Osteoblast (primary cell): ENCODE measurements around the gene ATP5F1D. TPM values are rescaled to one million over a fixed set of nuclear protein-coding genes. Genes with fewer than 3 reads are reported as not detected.

Experiments used
- DNase-seq: peaks from one replicate; pipeline ENCODE4 v3.0.0; 2011; ENCODE audit warnings: low spot score, mixed read lengths; ENCODE audit not compliant: insufficient read length; ENCODE audit errors: missing footprints
- H2AFZ ChIP-seq: 2 replicates; pipeline ENCODE4 v1.6.0; 2011; ENCODE audit warnings: mild to moderate bottlenecking, low read length
- H3K27ac ChIP-seq: 2 replicates; pipeline ENCODE4 v1.5.1; 2011; ENCODE audit warnings: mild to moderate bottlenecking, low read depth, low read length, moderate library complexity
- H3K27me3 ChIP-seq: 2 replicates; pipeline ENCODE4 v1.6.0; 2012; ENCODE audit warnings: mild to moderate bottlenecking, control low read depth, inconsistent platforms, low read length, moderate library complexity; ENCODE audit not compliant: insufficient read depth
- H3K36me3 ChIP-seq: 2 replicates; pipeline ENCODE4 v1.5.1; 2011; ENCODE audit warnings: mild to moderate bottlenecking, low read length, control low read depth, moderate library complexity; ENCODE audit not compliant: insufficient read depth
- H3K4me1 ChIP-seq: 2 replicates; pipeline ENCODE4 v1.5.1; 2011; ENCODE audit warnings: mild to moderate bottlenecking, low read length, control low read depth, moderate library complexity; ENCODE audit not compliant: insufficient read depth
- H3K4me2 ChIP-seq: 2 replicates; pipeline ENCODE4 v1.6.0; 2011; ENCODE audit warnings: mild to moderate bottlenecking, low read length; ENCODE audit not compliant: insufficient read depth
- H3K4me3 ChIP-seq: fragments of 200-600 bp; sonication (generic); 3 replicates; pipeline ENCODE4 v1.5.1; 2012; ENCODE audit warnings: mild to moderate bottlenecking, low read length, inconsistent platforms; ENCODE audit not compliant: insufficient read depth
- H3K79me2 ChIP-seq: 2 replicates; pipeline ENCODE4 v1.6.0; 2012; ENCODE audit warnings: mild to moderate bottlenecking, low read length, control low read depth, inconsistent platforms; ENCODE audit not compliant: insufficient read depth
- H3K9me3 ChIP-seq: 2 replicates; pipeline ENCODE4 v1.5.1; 2011; ENCODE audit warnings: low read depth, low read length, control low read depth
- H4K20me1 ChIP-seq: 2 replicates; pipeline ENCODE4 v1.6.0; 2012; ENCODE audit warnings: mild to moderate bottlenecking, low read length, control low read depth; ENCODE audit not compliant: insufficient read depth
- CTCF ChIP-seq: IDR thresholded peaks from 2 replicates; pipeline ENCODE4 v1.5.1; 2011; ENCODE audit warnings: mild to moderate bottlenecking, low read depth, low read length, moderate library complexity; ENCODE audit errors: extremely low read depth
- total RNA-seq: library from RNA; depleted of rRNA; stranded (reverse); fragments of >200 nt; gene quantifications from 2 replicates; pipeline ENCODE4 v1.2.3, GENCODE V29; 2012

Gene ATP5F1D
- total RNA-seq, 1 donor: 13.8 TPM

GRCh38 chr19:1237754-1238368, 3.7 kb upstream of the ATP5F1D start, which contains the start of gene CBARP:
CBARP (minus strand) TSS chr19:1238005; CDS start chr19:1236100, 1,905 bp downstream.
- H4K20me1 ChIP-seq: peaks cover 21% of the 10 kb centered on the region
- H3K27ac ChIP-seq: peak within 1 kb of the TSS; percentile 53
- no peaks in the 10 kb centered on the region for H3K27me3 ChIP-seq
- H3K4me1 ChIP-seq: peaks cover 22% of the 10 kb centered on the region
- H2AFZ ChIP-seq: peak within 1 kb of the TSS; percentile 65
- H3K36me3 ChIP-seq: peaks cover 14% of the 10 kb centered on the region
- peak; percentile 97 for DNase-seq
- TF ChIP-seq CTCF: no peak
- H3K4me2 ChIP-seq: peak within 1 kb of the TSS; percentile 88
- no peaks in the 10 kb centered on the region for H3K9me3 ChIP-seq
- peaks cover 30% of the 10 kb centered on the region for H3K79me2 ChIP-seq
- peak within 1 kb of the TSS; percentile 84 for H3K4me3 ChIP-seq

- peaks cover 25% of the 10 kb centered on the region for H3K4me1 ChIP-seq
- peak; percentile 90 for DNase-seq
- peaks cover 26% of the 10 kb centered on the region for H4K20me1 ChIP-seq
- H3K79me2 ChIP-seq: peaks cover 33% of the 10 kb centered on the region
- H3K36me3 ChIP-seq: peaks cover 12% of the 10 kb centered on the region
- peak overlapping the region; percentile 41 for H3K27ac ChIP-seq
- peak overlapping the region; percentile 43 for H3K4me2 ChIP-seq
- no peak for TF ChIP-seq CTCF
- H2AFZ ChIP-seq: no peak overlapping the region
- no peaks in the 10 kb centered on the region for H3K27me3 ChIP-seq
- no peaks in the 10 kb centered on the region for H3K9me3 ChIP-seq
- peak overlapping the region; percentile 84 for H3K4me3 ChIP-seq
Observed at GRCh38 chr19:1238369-1239303, 2.9 kb upstream of the ATP5F1D start.

- no peaks in the 10 kb centered on the region for H3K27me3 ChIP-seq
- H4K20me1 ChIP-seq: peaks cover 33% of the 10 kb centered on the region
- peak overlapping the region; percentile 64 for H3K4me3 ChIP-seq
- peaks cover 40% of the 10 kb centered on the region for H3K79me2 ChIP-seq
- H3K4me2 ChIP-seq: peak overlapping the region; percentile 90
- peaks cover 5% of the 10 kb centered on the region for H3K36me3 ChIP-seq
- H2AFZ ChIP-seq: peak overlapping the region; percentile 35
- H3K9me3 ChIP-seq: no peaks in the 10 kb centered on the region
- DNase-seq: no peak
- peaks cover 31% of the 10 kb centered on the region for H3K4me1 ChIP-seq
- TF ChIP-seq CTCF: no peak
- peak overlapping the region; percentile 86 for H3K27ac ChIP-seq
Observed at GRCh38 chr19:1239420-1239795, 2.1 kb upstream of the ATP5F1D start.
